Iris pigment epithelial cell (primary cell): ENCODE measurements around the gene MTIF2.
"Not testable (repeated sequence)": the region's sequence is repeated elsewhere in the genome, so short reads cannot be mapped to it uniquely, and the experiment has no call there.

Source experiments
- DNase-seq: peaks from one replicate; pipeline ENCODE4 v3.0.0-alpha.2; 2011; ENCODE audit warnings: low read depth

Gene MTIF2

DNA sequence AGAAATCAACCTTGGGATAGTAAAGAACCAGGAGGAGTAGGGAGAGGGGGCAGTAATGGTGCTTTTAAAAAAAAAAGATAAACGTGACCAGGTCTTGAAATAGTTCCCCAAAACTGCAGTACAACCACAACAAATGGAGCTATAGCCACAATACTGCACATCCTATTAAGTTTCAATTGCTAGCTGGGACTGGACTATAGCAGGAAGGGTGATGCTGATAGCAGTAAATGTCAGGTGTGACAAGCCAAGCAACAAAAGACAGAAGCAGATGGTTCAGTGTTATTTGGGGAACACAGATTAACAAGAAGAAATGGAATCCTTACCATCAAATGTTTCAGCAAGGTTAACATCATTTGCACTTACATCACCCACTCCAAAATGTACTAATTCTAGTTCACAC lies 26.4 kb downstream of the MTIF2 start:
- no peak for DNase-seq

DNA sequence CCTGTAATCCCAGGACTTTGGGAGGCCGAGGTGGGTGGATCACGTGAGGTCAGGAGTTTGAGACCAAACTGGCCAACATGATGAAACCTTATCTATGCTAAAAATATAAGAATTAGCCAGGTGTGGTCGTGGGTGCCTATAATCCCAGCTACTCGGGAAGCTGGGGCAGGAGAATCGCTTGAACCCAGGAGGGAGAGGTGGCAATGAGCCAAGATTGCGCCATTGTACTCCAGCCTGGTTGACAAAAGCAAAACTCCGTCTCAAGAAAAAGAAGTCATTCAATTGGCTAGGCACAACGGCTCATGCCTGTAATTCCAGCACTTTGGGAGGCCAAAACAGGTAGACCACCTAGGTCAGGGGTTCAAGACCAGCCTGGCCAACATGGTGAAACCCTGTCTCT lies 27.4 kb downstream of the MTIF2 start:
- not testable (repeated sequence) for DNase-seq

DNA sequence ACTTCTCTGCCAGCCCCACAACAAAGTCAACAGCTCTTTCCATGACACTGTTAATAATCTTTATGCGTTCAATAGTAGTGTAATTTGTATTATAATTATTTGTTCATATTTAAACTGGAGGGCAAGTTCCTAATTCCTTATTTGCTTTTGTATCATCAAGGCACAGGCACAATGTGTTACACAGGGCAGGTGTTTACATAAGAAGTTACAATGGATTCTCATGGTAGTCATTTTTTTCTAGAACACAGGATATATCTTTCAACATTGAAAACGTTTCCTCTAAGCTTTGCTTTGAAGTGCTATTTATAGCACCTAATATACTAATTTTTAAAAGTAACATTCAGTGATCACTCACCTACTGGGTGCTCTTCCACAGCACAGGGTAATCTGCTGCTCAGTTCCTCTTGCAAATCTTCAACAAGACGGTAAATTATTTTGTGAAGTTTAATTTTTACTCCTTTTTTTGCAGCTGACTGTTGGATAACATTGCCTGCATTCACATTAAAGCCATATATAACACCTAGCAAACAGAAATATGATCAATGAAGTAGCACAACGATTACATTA lies 29.3 kb downstream of the MTIF2 start:
- no peak for DNase-seq

DNA sequence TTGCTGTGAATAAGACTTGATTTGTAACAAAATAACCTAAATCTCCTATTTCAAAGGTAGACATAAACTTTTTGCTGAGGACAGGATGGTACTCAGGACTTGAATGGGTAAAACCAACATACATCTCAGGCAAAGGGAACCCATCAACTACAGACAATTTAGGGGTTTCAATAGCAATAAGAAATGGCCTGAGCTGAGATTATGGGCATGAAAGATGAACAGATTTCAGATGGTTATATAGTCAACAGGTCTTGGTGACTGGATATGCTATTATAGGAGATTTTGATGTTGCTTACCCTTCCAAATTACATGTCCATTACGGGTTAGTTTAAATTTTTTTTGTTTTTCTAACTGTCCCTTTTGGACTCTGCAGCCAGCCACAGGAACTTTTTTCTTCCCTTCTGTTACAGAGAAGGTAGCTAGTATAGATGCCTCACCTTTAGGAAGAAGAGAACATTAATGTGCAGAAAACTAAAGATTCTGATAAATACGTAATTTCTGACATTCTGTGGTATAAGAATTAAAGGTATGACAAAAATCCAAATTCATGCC lies 32.0 kb downstream of the MTIF2 start:
- no peak for DNase-seq

DNA sequence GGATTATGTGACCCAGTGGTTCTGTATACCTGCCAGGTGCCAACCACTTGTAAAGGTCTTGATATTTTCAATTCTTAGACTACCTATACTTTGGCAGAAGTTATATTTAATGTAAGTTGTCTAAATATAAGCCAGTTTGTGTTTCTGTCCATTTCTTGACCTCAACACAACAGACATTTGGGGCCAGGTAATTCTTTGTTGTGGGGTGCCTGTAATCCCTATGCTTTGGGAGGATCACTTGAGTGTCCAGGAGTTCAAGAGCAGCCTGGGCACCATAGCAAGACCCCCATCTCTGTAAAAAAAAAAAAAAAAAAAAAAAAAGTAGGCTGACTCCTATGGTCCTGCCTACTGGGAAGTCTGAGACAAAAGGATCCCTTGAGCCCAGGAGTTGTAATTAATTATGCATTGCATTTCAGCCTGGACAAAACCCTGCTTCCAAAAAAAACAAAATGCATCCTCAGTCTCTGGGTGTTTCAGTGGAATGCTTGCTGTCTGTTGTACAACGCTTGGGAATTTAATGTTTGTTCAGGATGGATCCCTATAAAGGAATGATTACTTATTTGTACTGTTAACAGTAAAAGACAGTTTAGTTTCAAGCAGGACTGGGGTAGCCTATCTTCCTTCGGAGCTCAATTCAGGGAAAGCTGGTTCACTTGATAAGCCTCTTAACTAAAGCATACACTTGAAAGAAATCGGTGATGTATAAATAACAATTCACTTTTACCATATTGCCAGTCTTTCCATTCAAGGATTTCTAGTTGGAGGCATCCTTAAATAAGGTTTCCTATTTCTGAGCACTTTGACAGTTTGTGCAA lies 33.1 kb downstream of the MTIF2 start:
- DNase-seq, result no peak

DNA sequence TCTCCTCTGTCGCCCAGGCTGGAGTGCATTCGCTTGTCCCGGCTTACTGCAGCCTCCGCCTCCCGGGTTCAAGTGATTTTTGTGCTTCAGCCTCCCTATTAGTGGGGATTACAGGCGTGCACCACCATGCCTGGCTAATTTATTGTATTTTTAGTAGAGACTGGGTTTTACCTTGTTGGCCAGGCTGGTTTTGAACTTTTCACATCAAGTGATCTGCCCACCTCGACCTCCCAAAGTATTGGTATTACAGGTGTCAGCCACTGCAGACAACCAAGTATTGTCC lies 35.4 kb downstream of the MTIF2 start:
- DNase-seq, result no peak

DNA sequence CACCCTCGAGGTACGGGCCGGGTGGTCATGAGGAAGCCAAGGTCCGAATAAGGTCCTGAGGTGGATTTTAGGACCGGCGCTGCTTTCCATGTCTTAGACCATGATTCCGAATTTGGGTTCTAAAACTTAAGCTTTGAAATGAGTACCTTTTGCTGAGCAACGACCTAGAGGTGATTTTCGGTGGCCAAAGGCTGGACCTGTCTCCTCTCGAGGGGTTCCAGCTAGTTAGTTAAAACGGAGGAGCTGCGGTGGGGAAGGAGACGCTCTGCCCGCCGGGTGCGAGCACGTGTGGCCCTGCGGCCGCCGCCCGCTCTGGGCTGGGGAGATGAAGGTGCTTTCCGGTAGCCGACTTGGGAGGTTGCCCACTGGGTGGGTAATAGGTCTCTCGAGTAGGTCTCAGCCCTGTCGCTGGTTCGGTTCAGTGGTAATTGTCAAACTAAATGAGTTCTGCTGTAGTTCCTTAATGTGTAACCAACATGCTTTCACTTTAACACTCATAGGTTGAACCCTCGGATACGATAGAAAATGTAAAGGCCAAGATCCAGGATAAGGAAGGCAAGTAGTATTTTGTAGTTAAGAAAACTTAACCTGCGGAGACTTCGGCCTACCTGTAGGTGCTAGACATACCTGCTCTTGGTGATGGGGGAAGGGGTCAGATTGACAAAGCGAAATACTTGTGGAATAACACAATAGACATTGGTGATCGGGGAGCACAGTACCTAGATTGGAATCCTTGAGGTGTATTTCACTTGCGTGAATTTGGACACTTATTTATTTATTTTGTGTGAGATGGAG lies 36.0 kb downstream of the MTIF2 start:
- peak; percentile 51 for DNase-seq

DNA sequence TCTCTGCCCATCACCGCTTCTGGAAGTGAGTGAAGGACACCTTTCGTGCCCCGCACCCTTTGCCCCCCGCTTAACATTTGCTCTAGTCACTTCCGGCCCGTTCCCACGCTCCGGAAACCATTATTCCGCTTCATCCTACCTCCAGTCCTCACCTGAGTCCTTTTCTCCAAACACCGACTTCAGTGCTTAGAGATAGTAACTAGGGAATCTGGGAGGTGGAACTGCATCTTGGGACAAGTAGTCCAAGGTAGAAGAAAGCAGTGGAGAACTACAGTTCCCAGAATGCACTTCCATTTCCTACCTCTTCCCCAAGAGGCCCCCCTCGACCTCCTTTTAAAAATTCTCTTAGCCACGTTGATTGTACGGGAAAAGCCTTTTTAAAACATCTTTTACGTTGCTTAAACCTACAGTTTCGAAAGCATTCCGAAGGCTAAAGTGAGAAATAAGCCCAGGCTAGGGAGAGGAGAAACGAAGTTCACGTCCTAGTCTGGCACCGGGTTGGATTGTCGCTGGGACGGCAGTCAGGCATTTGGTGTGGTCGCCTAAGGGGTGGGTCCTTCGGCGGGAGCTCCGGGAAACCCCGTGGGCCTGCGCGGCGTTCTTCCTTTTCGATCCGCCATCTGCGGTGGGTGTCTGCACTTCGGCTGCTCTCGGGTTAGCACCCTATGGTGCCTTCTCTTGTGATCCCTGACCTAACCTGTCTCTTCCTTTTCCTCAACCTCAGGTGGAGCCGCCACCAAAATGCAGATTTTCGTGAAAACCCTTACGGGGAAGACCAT lies 36.8 kb downstream of the MTIF2 start, which contains the start of the genes CLHC1 and RPS27A:
Gene CLHC1 (minus strand): TSS at position 210 of the 779 bp plus-strand sequence. CDS start 9,882 bp downstream, outside the sequence.
Gene RPS27A (plus strand): TSS at position 605 of the 779 bp plus-strand sequence. CDS start 137 bp downstream, at position 742.
- DNase-seq, result peak; percentile 98

DNA sequence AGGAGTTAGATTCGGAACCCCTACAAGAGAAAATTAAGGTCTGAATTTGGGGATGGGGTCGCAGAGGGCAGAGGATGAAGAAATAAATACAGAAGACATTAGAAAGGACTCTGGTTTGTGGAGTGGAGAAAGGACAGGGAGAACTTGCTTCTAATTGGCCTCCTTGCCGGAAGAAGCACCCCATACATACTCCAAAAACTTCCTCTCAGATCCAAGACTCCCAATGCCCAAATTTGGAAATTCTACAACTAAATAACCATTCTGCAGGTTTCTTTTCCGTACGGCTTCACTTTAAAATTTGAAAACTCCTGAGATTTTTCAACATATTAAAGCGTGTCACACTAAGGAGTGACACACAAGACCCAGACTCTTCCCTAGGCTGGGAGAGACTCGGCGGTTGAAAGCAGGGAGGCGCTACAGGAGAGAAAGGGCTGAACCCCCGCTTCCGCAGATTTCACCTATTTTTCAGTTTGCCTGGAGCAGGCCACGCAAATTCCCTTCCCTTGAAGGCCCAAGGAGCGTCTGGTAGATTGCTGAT lies 37.4 kb downstream of the MTIF2 start:
- peak; percentile 28 for DNase-seq

DNA sequence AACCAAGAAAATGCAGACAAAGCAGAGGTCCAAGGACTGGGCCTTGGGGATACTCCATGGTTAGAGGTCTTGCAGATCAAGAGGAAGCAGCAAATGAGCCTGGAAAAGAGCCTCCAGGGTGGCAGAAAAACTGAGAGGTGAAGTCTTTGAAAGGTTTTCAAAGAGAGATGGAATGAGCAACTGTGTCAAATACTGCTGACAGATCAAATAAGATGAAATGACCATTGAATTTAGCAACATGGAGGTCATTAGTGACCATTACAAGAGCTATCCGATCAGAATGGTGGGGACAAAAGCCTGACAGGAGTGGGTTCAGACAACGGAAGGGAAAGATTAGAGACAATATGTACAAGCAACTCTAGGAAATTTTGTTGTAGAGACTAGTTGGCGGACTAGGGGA lies 38.5 kb downstream of the MTIF2 start:
- no peak for DNase-seq

DNA sequence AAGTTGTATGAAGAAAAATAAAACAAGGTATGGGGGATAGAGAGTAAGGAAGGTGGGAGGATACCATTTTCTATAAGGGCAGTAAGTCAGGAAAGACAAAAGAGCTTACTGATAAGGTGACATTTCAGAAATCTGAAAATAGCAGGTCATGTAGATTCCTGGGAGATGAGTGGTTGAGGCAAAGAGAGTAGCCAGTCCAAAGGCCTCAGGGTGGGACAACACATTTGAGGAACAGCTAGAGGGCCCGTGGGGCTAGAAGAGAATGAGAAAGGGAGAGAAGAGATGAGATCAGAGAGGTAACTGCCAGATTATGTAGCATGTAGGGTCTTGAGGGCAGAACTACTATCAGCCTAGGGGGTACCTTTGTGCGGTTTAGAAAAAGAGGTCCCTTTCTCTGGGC lies 39.8 kb downstream of the MTIF2 start:
- DNase-seq, result no peak

DNA sequence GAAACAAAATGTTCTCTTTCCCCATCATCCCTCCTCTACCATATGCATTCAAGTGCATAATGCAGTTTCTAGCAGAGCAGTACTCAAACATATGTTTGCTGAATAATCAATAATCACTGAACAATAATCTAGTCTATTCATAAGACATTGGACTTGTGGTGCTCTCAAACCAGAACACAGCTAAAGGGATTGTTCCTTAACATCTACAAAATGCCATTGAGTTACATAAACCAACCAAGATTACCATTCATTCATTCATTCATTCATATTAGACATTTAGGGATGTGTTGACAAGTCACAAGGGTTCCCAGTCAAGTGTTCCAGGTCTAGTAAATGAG lies 40.8 kb downstream of the MTIF2 start:
- no peak for DNase-seq

DNA sequence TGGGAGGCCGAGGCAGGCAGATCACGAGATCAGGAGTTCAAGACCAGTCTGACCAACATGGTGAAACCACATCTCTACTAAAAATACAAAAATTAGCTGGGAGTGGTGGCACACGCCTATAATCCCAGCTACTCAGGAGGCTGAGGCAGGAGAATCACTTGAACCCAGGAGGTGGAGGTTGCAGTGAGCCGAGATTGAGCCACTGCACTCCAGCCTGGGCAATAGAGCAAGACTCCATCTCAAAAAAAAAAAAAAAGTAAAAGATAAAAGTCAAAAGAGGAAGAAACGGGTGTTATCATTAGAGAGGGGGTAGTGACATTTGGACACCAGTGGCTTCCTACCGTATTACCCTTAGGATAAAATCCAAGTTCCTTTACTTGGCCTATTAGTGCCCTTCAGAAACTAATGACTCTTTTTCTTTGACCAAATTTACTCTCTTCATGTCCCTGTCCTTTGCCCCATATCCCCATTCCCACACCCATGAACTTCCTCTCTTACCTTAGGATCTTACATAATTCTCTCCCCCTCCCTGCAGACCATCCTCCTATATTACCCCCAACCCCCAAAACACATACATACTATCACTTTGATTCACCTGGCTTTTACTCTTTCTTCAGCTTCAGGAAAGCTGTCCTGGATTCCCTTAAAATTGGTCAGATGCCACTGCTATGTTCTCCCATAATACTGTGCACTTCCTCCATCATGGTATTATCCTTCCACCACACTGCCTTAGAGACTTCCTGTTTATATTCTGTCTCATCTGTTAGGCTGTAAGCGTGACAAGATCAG lies 41.4 kb downstream of the MTIF2 start:
- peak; percentile 72 for DNase-seq

DNA sequence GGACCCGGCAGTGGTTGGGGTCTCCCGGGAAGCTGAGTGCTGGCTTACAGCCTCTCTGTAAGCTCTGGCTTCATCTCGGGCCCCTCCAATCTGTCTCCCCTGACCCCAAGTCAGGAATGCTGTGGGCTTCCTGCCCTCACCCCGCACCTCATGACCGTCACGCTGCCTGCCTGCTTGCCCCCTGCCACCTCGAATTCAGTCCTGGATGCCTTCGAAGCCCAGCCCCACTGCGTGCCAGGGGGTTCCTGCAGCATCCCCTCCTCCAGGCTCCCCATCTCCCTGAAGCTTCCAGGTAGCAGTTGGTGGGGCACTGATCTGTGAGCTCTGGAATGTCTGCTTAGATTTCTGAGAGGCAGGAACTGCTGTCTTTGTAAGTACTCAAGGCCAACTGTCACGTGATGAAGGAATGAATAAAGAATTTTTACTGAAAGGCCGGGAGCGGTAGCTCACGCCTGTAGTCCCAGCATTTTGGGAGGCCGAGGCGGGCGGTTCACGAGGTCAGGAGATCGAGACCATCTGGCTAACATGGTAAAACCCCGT lies 43.5 kb downstream of the MTIF2 start:
- DNase-seq, result peak; percentile 22

DNA sequence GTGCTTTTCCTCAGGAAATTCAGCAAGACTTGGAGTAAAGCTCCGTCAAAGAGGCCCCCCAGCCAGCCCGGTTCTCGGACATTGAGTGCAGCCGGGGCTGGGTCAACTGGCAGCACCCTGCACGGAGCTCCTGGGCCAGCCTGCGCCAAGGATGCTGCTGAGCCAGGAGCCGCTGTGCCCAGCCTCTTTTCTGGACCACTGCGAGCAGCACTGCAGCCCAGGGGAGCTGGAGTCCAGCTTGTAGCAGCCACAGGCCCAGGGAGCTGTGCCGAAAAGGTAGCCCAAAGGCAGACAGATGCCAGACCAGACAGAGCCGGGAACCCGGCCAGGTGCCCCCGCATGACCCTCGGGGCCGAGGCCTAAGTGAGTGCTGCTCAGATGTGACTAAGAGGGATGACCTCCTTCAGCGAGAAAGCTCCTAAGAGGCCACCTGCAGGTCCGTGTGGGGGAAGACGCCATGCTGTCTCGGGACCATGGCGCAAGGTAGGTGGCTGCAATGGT lies 44.2 kb downstream of the MTIF2 start:
- no peak for DNase-seq

DNA sequence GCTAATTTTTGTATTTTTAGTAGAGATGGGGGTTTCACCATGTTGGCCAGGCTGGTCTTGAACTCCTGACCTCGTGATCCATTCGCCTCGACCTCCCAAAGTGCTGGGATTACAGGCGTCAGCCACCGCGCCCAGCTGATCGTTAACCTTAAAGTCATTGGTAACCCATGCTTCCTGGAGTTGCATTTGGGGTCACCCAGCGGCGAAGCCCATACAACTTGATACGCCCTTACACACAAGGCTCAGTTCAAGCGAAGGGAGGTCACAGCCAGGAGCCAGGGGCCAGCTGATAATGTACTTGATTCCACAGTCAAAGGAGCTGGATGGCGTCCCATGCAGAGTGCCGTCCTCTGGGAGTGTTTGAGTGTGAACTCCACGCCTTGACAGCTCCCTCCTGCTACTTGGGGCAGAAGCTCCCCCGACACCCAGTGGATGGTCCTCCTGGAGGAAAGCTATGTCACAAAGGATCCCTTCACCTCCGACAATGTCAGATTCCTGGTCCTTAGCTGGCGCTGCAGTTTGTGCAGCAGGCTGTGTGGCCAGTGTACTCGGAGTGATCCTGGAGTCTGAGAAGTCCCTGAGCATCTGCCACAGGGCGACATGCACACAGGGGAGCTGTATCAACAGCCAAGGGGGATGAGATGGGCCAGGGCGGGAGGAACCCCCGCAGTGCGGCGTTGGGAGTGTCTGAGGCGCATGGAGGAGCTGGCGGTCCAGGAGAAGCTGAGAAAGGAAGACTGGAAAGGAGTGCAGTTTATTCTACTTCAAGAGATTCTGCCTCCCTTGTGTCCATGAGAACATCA lies 44.9 kb downstream of the MTIF2 start:
- DNase-seq, result no peak

DNA sequence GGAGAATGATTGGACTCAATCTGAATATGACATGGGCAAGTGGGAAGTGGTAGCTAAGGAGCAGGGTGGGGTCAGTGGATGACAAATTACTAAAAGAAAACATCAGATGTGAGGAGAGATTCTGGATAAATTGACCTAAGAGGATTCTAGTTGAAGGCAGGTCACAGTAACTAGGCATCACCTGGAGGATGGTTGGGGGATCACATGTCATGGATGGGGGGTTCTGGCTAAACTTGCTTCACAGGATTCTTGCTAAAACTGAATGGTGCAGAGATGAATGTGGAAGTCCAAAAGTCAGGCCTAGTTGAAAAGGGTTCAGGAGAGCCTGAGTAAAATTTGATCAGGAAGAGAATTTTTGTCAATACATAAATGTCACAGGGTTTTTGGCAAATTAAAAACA lies 55.2 kb downstream of the MTIF2 start:
- no peak for DNase-seq

DNA sequence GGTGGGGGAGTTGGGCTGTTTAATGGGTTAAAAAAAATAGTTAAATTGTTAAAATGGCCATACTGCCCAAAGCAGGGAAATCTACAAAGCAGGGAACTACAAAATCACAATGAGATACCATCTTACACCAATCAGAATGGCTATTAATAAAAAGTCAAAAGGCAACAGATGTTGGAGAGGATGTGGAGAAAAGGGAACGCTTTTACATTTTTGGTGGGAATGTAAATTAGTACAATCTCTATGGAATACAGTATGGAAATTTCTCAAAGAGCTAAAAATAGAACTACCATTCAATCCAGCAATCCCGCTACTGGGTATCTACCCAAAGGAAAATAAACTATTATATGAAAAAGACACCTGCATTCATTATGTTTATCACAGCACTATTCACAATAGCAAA lies 64.1 kb downstream of the MTIF2 start:
- DNase-seq, result no peak

DNA sequence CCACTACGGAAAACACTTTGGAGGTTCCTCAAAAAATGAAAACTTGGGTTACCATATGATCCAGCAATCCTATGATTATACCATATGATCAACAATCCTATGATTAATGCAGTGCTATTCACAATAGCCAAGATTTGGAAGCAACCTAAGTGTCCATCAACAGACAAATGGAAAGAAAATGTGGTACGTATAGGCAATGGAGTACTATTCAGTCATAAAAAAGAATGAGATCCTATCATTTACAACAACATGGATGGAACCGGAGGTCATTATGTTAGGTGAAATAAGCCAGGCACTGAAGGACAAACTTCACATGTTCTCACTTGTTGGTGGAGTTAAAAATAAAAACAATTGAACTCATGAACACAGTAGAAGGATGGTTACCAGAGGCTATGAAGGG lies 64.5 kb downstream of the MTIF2 start:
- DNase-seq, result no peak

DNA sequence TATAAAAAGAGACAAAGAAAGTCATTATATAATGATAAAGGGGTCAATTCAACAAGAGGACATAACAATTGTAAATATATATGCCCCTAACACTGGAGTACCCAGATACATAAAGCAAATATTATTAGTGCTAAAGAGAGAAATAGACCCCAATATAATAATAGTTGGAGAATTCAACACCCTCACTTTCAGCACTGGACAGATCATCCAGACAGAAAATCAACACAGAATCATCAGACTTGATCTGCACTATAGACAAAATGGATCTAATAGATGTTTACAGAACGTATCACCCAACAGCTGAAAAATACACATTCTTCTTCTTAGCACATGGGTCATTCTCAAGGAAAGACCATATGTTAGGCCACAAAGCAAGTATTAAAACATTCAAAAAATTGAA lies 68.6 kb downstream of the MTIF2 start:
- no peak for DNase-seq
